ENCODE measurements around the gene ZNF80. TPM values are rescaled to one million over a fixed set of nuclear protein-coding genes. Genes with fewer than 3 reads are reported as not detected.

The ZNF80 gene
- total RNA-seq, 4 donors from 2014 or later: not detected

DNA sequence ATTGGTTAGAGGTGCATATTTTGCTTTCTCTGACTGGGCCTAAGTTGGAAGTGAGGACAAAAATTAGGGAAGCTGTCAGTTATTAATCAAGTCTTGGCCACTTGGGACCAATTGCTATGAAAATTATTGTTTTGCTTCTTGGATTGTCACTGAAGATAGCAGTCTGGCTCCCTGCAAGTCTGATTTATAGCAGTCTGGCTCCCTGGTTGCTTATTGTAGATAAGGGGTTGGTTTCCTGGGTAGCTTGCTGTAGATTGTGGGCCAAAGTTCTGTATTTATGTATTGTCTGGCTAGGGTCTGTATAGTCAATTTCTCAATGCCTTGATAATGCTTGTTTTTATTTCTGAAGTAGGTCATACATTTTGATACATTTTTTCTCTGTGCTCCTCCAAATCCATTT is 45.2 kb downstream of the ZNF80 start:
- no peaks in the 10 kb centered on the region for H3K9me3 ChIP-seq
- no peaks in the 10 kb centered on the region for H3K36me3 ChIP-seq
- no peak for DNase-seq
- H3K4me3 ChIP-seq: no peak overlapping the region
- no peaks in the 10 kb centered on the region for H3K27me3 ChIP-seq
- intact Hi-C loops (cut with DNase I; ENCODE audit: low total_unique reads): no loop called here
- H3K27ac ChIP-seq: no peak overlapping the region
- TF ChIP-seq, protein P1, sequence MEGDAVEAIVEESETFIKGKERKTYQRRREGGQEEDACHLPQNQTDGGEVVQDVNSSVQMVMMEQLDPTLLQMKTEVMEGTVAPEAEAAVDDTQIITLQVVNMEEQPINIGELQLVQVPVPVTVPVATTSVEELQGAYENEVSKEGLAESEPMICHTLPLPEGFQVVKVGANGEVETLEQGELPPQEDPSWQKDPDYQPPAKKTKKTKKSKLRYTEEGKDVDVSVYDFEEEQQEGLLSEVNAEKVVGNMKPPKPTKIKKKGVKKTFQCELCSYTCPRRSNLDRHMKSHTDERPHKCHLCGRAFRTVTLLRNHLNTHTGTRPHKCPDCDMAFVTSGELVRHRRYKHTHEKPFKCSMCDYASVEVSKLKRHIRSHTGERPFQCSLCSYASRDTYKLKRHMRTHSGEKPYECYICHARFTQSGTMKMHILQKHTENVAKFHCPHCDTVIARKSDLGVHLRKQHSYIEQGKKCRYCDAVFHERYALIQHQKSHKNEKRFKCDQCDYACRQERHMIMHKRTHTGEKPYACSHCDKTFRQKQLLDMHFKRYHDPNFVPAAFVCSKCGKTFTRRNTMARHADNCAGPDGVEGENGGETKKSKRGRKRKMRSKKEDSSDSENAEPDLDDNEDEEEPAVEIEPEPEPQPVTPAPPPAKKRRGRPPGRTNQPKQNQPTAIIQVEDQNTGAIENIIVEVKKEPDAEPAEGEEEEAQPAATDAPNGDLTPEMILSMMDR (IDR thresholded peaks at IDR 0.05): no peak
- no peak for TF ChIP-seq POLR2A (IDR thresholded peaks at IDR 0.05)
- H3K4me1 ChIP-seq: no peaks in the 10 kb centered on the region

- Histone ChIP-seq H3K4me3 (no peak overlapping the region), H3K4me1 (no peaks in the 10 kb centered on the region), H3K36me3 (no peaks in the 10 kb centered on the region), H3K9me3 (no peaks in the 10 kb centered on the region), H3K27ac (no peak overlapping the region), H3K27me3 (no peaks in the 10 kb centered on the region)
- TF ChIP-seq, protein P1 (IDR thresholded peaks at IDR 0.05): no peak
- TF ChIP-seq POLR2A (IDR thresholded peaks at IDR 0.05): no peak
- intact Hi-C loops (cut with DNase I; ENCODE audit: low total_unique reads): no loop called here
- no peak for DNase-seq
Measured at GRCh38 chr3:114186501-114186900, 50.9 kb downstream of the ZNF80 start.

Other genes with a start within 250 kb of the ZNF80 start
- gene CCDC191, start 181.1 kb downstream of the ZNF80 start, total RNA-seq: 1 to 10 TPM; 4.1 to 9.8 (median 7.0) TPM
- 10 to 100 TPM in 3 of 4 donors, 1 to 10 TPM in 1; 2.4 to 54.5 (median 25.4) TPM for gene QTRT2, start 180.8 kb downstream of the ZNF80 start, total RNA-seq
- gene DRD3, start 58.5 kb downstream of the ZNF80 start, total RNA-seq: not detected
- under 1 TPM in 2 of 4 donors, not detected in 2; 0.12 to 0.28 TPM for gene TIGIT, start 56.5 kb upstream of the ZNF80 start, total RNA-seq

All from uterus (tissue), 4 donors.